Mammary epithelial cell (primary cell): ENCODE data around the gene PPP1R18.

ENCODE experiments used
- CTCF ChIP-seq, 2 donors: IDR thresholded peaks in 1 of 2; conservative IDR thresholded peaks in 1 of 2; 2 replicates each; pipeline ENCODE4 v1.5.1; 2011 to 2012; ENCODE audit warnings: inconsistent platforms in 2 of 2, low read length in 2 of 2, mild to moderate bottlenecking in 2 of 2, control low read depth in 1 of 2, low read depth in 1 of 2; ENCODE audit not compliant: insufficient read depth in 1 of 2; ENCODE audit errors: extremely low read depth in 1 of 2
- EZH2 ChIP-seq: IDR thresholded peaks from 2 replicates; pipeline ENCODE4 v1.6.1; 2012; ENCODE audit warnings: low read length, inconsistent platforms, borderline replicate concordance

GRCh38 chr6:30678964-30679726, 7.3 kb downstream of the PPP1R18 start:
- TF ChIP-seq CTCF (conservative IDR thresholded peaks at IDR 0.05 in 1 of 2, IDR thresholded peaks at IDR 0.05 in 1 of 2; ENCODE audit: extremely low read depth in 1 of 2, insufficient read depth in 1 of 2, low read depth in 1 of 2, low read length in 2 of 2): peak; percentile 85 to 98
- no peak for TF ChIP-seq EZH2
